OCI-LY1 (cell line): Measurements from ENCODE around the gene ATP2B2.

ENCODE experiments used
- H2AFZ ChIP-seq: fragments of 200-600 bp; sonication (generic), shearing (Covaris generic); 2 replicates; pipeline ENCODE4 v1.6.0; 2014; ENCODE audit warnings: antibody characterized with exemption, mild to moderate bottlenecking, low read length
- H3F3A ChIP-seq: fragments of 200-600 bp; sonication (generic), shearing (Covaris generic); 2 replicates; pipeline ENCODE4 v1.6.0; 2014; ENCODE audit warnings: mild to moderate bottlenecking, antibody characterized with exemption, low read length, moderate library complexity; ENCODE audit not compliant: insufficient read depth
- H3K27ac ChIP-seq: fragments of 200-600 bp; sonication (generic); 2 replicates; pipeline ENCODE4 v1.5.1; 2014; ENCODE audit warnings: low read length, mixed run types, mild to moderate bottlenecking, low read depth; ENCODE audit not compliant: poor library complexity, severe bottlenecking
- H3K27me3 ChIP-seq: fragments of 200-600 bp; sonication (generic); 2 replicates; pipeline ENCODE4 v1.6.0; 2014; ENCODE audit warnings: antibody characterized with exemption, mild to moderate bottlenecking, low read length, moderate library complexity; ENCODE audit not compliant: insufficient read depth
- H3K36me3 ChIP-seq: fragments of 200-600 bp; sonication (generic); 2 replicates; pipeline ENCODE4 v1.6.1; 2014; ENCODE audit warnings: mild to moderate bottlenecking, antibody characterized with exemption, low read length, moderate library complexity, mixed read lengths; ENCODE audit not compliant: insufficient read depth
- H3K4me1 ChIP-seq: fragments of 200-600 bp; sonication (generic); 2 replicates; pipeline ENCODE4 v1.5.1; 2014; ENCODE audit warnings: mild to moderate bottlenecking, low read length, moderate library complexity; ENCODE audit not compliant: insufficient read depth, severe bottlenecking
- H3K4me2 ChIP-seq: fragments of 200-600 bp; sonication (generic), shearing (Covaris generic); 2 replicates; pipeline ENCODE4 v1.6.1; 2014; ENCODE audit warnings: low read length
- H3K4me3 ChIP-seq: fragments of 200-600 bp; sonication (generic); 2 replicates; pipeline ENCODE4 v1.5.1; 2014; ENCODE audit warnings: low read length, low read depth, mild to moderate bottlenecking, mixed read lengths; ENCODE audit not compliant: poor library complexity, severe bottlenecking
- H3K79me2 ChIP-seq: fragments of 200-600 bp; shearing (Covaris generic); 2 replicates; pipeline ENCODE4 v1.6.1; 2016; ENCODE audit warnings: mixed run types, low read length, mixed read lengths; ENCODE audit not compliant: insufficient read depth
- H3K9ac ChIP-seq: fragments of 200-600 bp; sonication (generic), shearing (Covaris generic); 2 replicates; pipeline ENCODE4 v1.6.1; 2014; ENCODE audit warnings: mild to moderate bottlenecking, low read length, mixed read lengths
- H3K9me2 ChIP-seq: fragments of 200-600 bp; sonication (generic), shearing (Covaris generic); 2 replicates; pipeline ENCODE4 v1.6.1; 2014; ENCODE audit warnings: low read depth, mild to moderate bottlenecking, low read length, mixed read lengths
- H3K9me3 ChIP-seq: fragments of 200-600 bp; shearing (Covaris generic); 2 replicates; pipeline ENCODE4 v1.6.1; 2014; ENCODE audit warnings: low read length, mixed read lengths
- H4K20me1 ChIP-seq: fragments of 200-600 bp; sonication (generic), shearing (Covaris generic); 2 replicates; pipeline ENCODE4 v1.6.0; 2016; ENCODE audit warnings: mild to moderate bottlenecking, low read length; ENCODE audit not compliant: insufficient read depth
- CTCF ChIP-seq: fragments of 200-600 bp; sonication (generic), shearing (Covaris generic); IDR thresholded peaks from 2 replicates; pipeline ENCODE4 v1.5.1; 2017; ENCODE audit warnings: mild to moderate bottlenecking, antibody characterized with exemption, low read length, moderate library complexity, mixed read lengths
- EZH2 ChIP-seq: fragments of 200-600 bp; sonication (generic), shearing (Covaris generic); IDR thresholded peaks from 2 replicates; pipeline ENCODE4 v1.8.0; 2017; ENCODE audit warnings: borderline replicate concordance, mixed run types, mild to moderate bottlenecking, antibody characterized with exemption, low read length, moderate library complexity, mixed read lengths

The ATP2B2 gene

GRCh38 chr3:10290481-10291176 is 214.8 kb downstream of the ATP2B2 start:
- Histone ChIP-seq H4K20me1 (no peaks in the 10 kb centered on the region), H3K79me2 (no peaks in the 10 kb centered on the region), H3K9me3 (no peaks in the 10 kb centered on the region), H3K27me3 (no peaks in the 10 kb centered on the region), H3K27ac (no peak overlapping the region), H2AFZ (no peak overlapping the region), H3K4me1 (peaks cover 18% of the 10 kb centered on the region), H3K4me3 (no peak overlapping the region), H3F3A (no peaks in the 10 kb centered on the region), H3K36me3 (peaks cover 44% of the 10 kb centered on the region; the same call in 1 of the 2 replicates), H3K9ac (no peak overlapping the region), H3K9me2 (no peaks in the 10 kb centered on the region), H3K4me2 (no peak overlapping the region)
- TF ChIP-seq CTCF (no peak), EZH2 (no peak)

- H3K4me1 ChIP-seq: peaks cover 18% of the 10 kb centered on the region
- H3K27ac ChIP-seq: no peak overlapping the region
- peaks cover 38% of the 10 kb centered on the region; the same call in 1 of the 2 replicates for H3K36me3 ChIP-seq
- H4K20me1 ChIP-seq: no peaks in the 10 kb centered on the region
- no peaks in the 10 kb centered on the region for H3K79me2 ChIP-seq
- no peaks in the 10 kb centered on the region for H3F3A ChIP-seq
- no peak overlapping the region for H3K4me2 ChIP-seq
- H2AFZ ChIP-seq: no peak overlapping the region
- no peaks in the 10 kb centered on the region for H3K9me2 ChIP-seq
- no peak for TF ChIP-seq EZH2
- no peak for TF ChIP-seq CTCF
- H3K4me3 ChIP-seq: no peak overlapping the region
- H3K9me3 ChIP-seq: no peaks in the 10 kb centered on the region
- H3K27me3 ChIP-seq: no peaks in the 10 kb centered on the region
- no peak overlapping the region for H3K9ac ChIP-seq
These were observed 215.5 kb downstream of the ATP2B2 start for GRCh38 chr3:10289787-10290355.

DNA sequence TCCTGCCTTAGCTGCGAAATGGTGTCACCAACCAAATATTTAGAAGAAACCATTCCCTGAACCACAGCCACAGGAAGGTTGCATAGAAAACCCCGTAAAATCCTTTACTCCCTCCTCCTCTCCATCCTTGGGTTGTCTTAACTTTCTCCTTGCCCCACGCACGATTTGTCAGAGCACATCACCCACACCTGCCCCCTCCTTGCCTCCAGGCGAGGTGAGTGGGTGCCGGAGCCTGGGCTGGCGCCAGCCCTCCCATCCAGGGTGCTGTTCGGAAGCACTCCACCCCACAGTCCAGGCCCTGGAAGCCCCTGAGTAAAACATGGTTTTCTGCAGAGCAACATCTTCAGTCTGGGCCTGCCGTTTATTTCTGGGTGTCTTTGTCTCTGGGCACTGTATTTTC is 216.3 kb downstream of the ATP2B2 start:
- H3K9ac ChIP-seq: no peak overlapping the region
- no peaks in the 10 kb centered on the region for H3K27me3 ChIP-seq
- H3K4me2 ChIP-seq: no peak overlapping the region
- TF ChIP-seq EZH2 (no peak), CTCF (no peak)
- H3K4me1 ChIP-seq: peaks cover 26% of the 10 kb centered on the region
- no peak overlapping the region for H3K4me3 ChIP-seq
- no peak overlapping the region for H3K27ac ChIP-seq
- H4K20me1 ChIP-seq: no peaks in the 10 kb centered on the region
- peaks cover 34% of the 10 kb centered on the region; the same call in 1 of the 2 replicates for H3K36me3 ChIP-seq
- no peaks in the 10 kb centered on the region for H3K9me3 ChIP-seq
- H3K79me2 ChIP-seq: no peaks in the 10 kb centered on the region
- no peaks in the 10 kb centered on the region for H3F3A ChIP-seq
- no peaks in the 10 kb centered on the region for H3K9me2 ChIP-seq
- H2AFZ ChIP-seq: no peak overlapping the region
